Fibroblast of the aortic adventitia (primary cell): ENCODE data around the gene CLSTN2. TPM values are rescaled to one million over a fixed set of nuclear protein-coding genes. Genes with fewer than 3 reads are reported as not detected.

ENCODE experiments used
- DNase-seq: peaks from one replicate; pipeline ENCODE4 v3.0.0-alpha.2; 2010; ENCODE audit warnings: low read depth
- H3K4me3 ChIP-seq: 2 replicates; pipeline ENCODE4 v1.5.1; 2011; ENCODE audit warnings: low read depth, mild to moderate bottlenecking, control low read depth, low read length, moderate library complexity
- CTCF ChIP-seq: IDR thresholded peaks from 2 replicates; pipeline ENCODE4 v1.5.1; 2011; ENCODE audit warnings: mild to moderate bottlenecking, low read length, control low read depth, inconsistent platforms; ENCODE audit not compliant: insufficient read depth
- total RNA-seq: library from RNA; depleted of rRNA; stranded (reverse); fragments of >200 nt; gene quantifications from 2 replicates; pipeline ENCODE4 v1.2.3, GENCODE V29; 2012; ENCODE audit warnings: low replicate concordance

CLSTN2 gene
- total RNA-seq, 1 donor = 3.2 TPM

GRCh38 chr3:139953131-139953910 lies 18.3 kb downstream of the CLSTN2 start:
- H3K4me3 ChIP-seq = no peak overlapping the region
- DNase-seq = no peak
- TF ChIP-seq CTCF = no peak

- no peak for TF ChIP-seq CTCF
- DNase-seq = no peak
- no peak overlapping the region for H3K4me3 ChIP-seq
Observed at GRCh38 chr3:139954146-139954860, 19.3 kb downstream of the CLSTN2 start.

GRCh38 chr3:139957844-139958243 lies 22.9 kb downstream of the CLSTN2 start:
- no peak for TF ChIP-seq CTCF

GRCh38 chr3:139969386-139969785 lies 34.4 kb downstream of the CLSTN2 start:
- H3K4me3 ChIP-seq = no peak overlapping the region
- TF ChIP-seq CTCF = no peak
- no peak for DNase-seq

More at GRCh38 chr3:139957844-139958243, 22.9 kb downstream of the CLSTN2 start:
- H3K4me3 ChIP-seq = no peak overlapping the region
- DNase-seq = no peak

GRCh38 chr3:139970526-139970925 lies 35.5 kb downstream of the CLSTN2 start:
- no peak for DNase-seq
- TF ChIP-seq CTCF = no peak
- no peak overlapping the region for H3K4me3 ChIP-seq

- H3K4me3 ChIP-seq = no peak overlapping the region
- no peak for TF ChIP-seq CTCF
- DNase-seq = no peak
Observed at GRCh38 chr3:139974809-139975425, 39.9 kb downstream of the CLSTN2 start.
